ENCODE results near the gene MAGOH.

GRCh38 chr1:53285546-53285945, 47.2 kb upstream of the MAGOH start:
- TF ChIP-seq POLR2A (IDR thresholded peaks at IDR 0.05) = no peak
- no peak for TF ChIP-seq CTCF (IDR thresholded peaks at IDR 0.05)
